IPS DF 4.7 (cell line): ENCODE results near the gene MCM3AP.

Experiments
- DNase-seq: peaks from one replicate; pipeline ENCODE4 v3.0.0-alpha.2; 2013; ENCODE audit warnings: low spot score; ENCODE audit errors: extremely low read depth

Gene MCM3AP

DNA sequence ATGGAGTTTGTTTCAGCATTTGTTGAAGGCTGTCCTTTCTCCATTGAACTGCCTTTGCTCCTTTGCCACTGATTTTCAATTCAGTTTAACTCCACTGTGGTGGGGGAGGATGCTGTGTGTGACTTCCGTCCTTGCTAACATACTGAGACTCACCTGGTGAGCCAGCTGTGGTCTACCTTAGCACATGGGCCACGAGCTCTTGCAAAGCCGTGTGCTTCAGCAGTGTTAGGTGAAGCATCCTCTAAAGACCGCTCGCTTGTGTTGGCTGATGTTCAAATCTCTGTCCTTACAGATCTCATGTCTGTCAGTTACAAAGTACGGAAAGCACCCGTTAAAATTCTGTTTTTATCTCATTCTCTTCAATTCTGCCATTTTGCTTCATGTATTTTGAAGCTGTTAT is 97.6 kb downstream of the MCM3AP start:
- no peak for DNase-seq

DNA sequence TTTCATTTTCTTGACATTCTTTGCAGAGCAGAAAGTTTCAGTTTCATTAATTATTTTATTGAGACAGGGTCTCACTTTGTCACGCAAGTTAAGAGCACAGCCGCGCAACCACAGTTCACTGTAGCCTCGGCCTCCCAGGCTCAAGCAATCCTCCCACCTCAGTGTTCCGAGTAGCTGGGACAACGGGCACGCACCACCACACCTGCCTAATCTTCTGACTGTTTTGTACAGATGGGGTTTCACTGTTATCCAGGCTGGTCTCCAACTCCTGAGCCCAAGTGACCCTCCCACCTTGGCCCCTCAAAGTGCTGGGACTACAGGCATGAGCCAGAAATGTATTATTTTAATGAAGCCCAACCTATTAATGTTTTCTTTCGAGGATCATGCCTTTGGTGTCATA is 98.2 kb downstream of the MCM3AP start:
- no peak for DNase-seq

DNA sequence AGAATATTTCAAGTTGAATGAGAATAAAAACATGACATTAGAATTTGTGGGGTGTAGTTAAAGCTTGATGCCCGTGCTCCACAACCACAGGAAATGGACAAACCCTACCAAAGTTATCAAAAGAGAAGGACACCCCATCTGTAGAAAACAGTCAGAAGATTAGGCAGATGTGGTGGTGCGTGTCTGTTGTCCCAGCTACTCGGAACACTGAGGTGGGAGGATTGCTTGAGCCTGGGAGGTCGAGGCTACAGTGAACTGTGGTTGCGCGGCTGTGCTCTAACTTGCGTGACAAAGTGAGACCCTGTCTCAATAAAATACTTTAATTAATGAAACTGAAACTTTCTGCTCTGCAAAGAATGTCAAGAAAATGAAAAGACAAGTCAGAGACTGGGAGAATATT is 99.7 kb downstream of the MCM3AP start:
- DNase-seq: no peak
